ENCODE data around the gene FARS2.

GRCh38 chr6:5514353-5514752 lies 253.0 kb downstream of the FARS2 start:
- TF ChIP-seq CTCF (IDR thresholded peaks at IDR 0.05) (no peak), PHF8 (IDR thresholded peaks at IDR 0.05; ENCODE audit: borderline replicate concordance, low read depth) (no peak), HDAC2 (IDR thresholded peaks at IDR 0.05) (no peak), RAD21 (conservative IDR thresholded peaks at IDR 0.05 in 1 of 2, IDR thresholded peaks at IDR 0.05 in 1 of 2) (no peak), POLR2A (IDR thresholded peaks at IDR 0.05; ENCODE audit: low read length) (no peak), BHLHE40 (IDR thresholded peaks at IDR 0.05; ENCODE audit: low read depth, low read length) (no peak), USF2 (IDR thresholded peaks at IDR 0.05) (no peak), CHD2 (IDR thresholded peaks at IDR 0.05; ENCODE audit: low read length, partially characterized antibody) (no peak), GATA3 (IDR thresholded peaks at IDR 0.05; ENCODE audit: borderline replicate concordance) (no peak)

All from A549 (cell line).